ENCODE results near the gene GARS1.
"Not testable (repeated sequence)": the region's sequence is repeated elsewhere in the genome, so short reads cannot be mapped to it uniquely, and the experiment has no call there.

Gene GARS1

GRCh38 chr7:30583181-30583580 is 11.5 kb upstream of the GARS1 start:
- DNase-seq: no peak

GRCh38 chr7:30584415-30584814 is 10.3 kb upstream of the GARS1 start:
- DNase-seq: no peak

GRCh38 chr7:30584965-30585364 is 9.7 kb upstream of the GARS1 start:
- DNase-seq: no peak

- DNase-seq: no peak
Measured at GRCh38 chr7:30585675-30586074, 9.0 kb upstream of the GARS1 start.

- DNase-seq: not testable (repeated sequence)
Measured at GRCh38 chr7:30587547-30587946, 7.1 kb upstream of the GARS1 start.

GRCh38 chr7:30589111-30589510 is 5.6 kb upstream of the GARS1 start:
- DNase-seq: no peak

- DNase-seq: peak; percentile 14
Measured at GRCh38 chr7:30594048-30594539, 584 bp upstream of the GARS1 start.

- no peak for DNase-seq
Measured at GRCh38 chr7:30595436-30596013, 847 bp downstream of the GARS1 start.

GRCh38 chr7:30596014-30596641 is 1.4 kb downstream of the GARS1 start:
- peak; percentile 1 for DNase-seq

GRCh38 chr7:30596721-30597120 is 2.0 kb downstream of the GARS1 start:
- no peak for DNase-seq

- no peak for DNase-seq
Measured at GRCh38 chr7:30598121-30598876, 3.6 kb downstream of the GARS1 start.

GRCh38 chr7:30604901-30605300 is 10.2 kb downstream of the GARS1 start:
- no peak for DNase-seq

GRCh38 chr7:30605832-30606231 is 11.2 kb downstream of the GARS1 start:
- no peak for DNase-seq

- DNase-seq: no peak
Measured at GRCh38 chr7:30612658-30613265, 18.1 kb downstream of the GARS1 start.

GRCh38 chr7:30613366-30614325 is 19.0 kb downstream of the GARS1 start:
- no peak for DNase-seq

GRCh38 chr7:30616318-30616717 is 21.6 kb downstream of the GARS1 start:
- no peak for DNase-seq

- DNase-seq: no peak
Measured at GRCh38 chr7:30617359-30617758, 22.7 kb downstream of the GARS1 start.

GRCh38 chr7:30618080-30618676 is 23.5 kb downstream of the GARS1 start:
- DNase-seq: no peak

GRCh38 chr7:30618961-30619360 is 24.3 kb downstream of the GARS1 start:
- DNase-seq: no peak

- no peak for DNase-seq
Measured at GRCh38 chr7:30625283-30625682, 30.6 kb downstream of the GARS1 start.

- DNase-seq: no peak
Measured at GRCh38 chr7:30627026-30627425, 32.3 kb downstream of the GARS1 start.

- DNase-seq: no peak
Measured at GRCh38 chr7:30630986-30631385, 36.3 kb downstream of the GARS1 start.

Measured in NK-92 treated with Interleukin-12 subunit alpha and Interleukin-12 subunit beta, amount 100 ng/mL, for 24 hours (cell line).